Right atrium auricular region (tissue), 2 donors: ENCODE data around the gene LRRC37A. TPM values are rescaled to one million over a fixed set of nuclear protein-coding genes. Genes with fewer than 3 reads are reported as not detected.
"Not testable (repeated sequence)": the region's sequence is repeated elsewhere in the genome, so short reads cannot be mapped to it uniquely, and the experiment has no call there.

Experiments used
- DNase-seq: peaks from one replicate; pipeline ENCODE4 v3.0.0-alpha.2; 2019; ENCODE audit warnings: low spot score
- H3K27ac ChIP-seq, 2 donors: fragments of 200-600 bp; sonication (generic); 1 replicate in 1 of 2; 2 replicates in 1 of 2; pipeline ENCODE4 v1.5.1; 2016 to 2019
- H3K27me3 ChIP-seq, 2 donors: fragments of 200-600 bp; sonication (generic); one replicate each; pipeline versions ENCODE4 v1.5.1 to v1.6.0; 2017 to 2019
- H3K36me3 ChIP-seq: fragments of 200-600 bp; sonication (generic); one replicate; pipeline ENCODE4 v1.5.1; 2016
- H3K4me1 ChIP-seq, 2 donors: fragments of 200-600 bp; sonication (generic); one replicate each; pipeline versions ENCODE4 v1.5.1 to v1.6.0; 2017 to 2019
- H3K4me3 ChIP-seq, 2 donors: fragments of 200-600 bp; sonication (generic); 1 replicate in 1 of 2; 2 replicates in 1 of 2; pipeline ENCODE4 v1.5.1; 2017 to 2019; ENCODE audit warnings: mild to moderate bottlenecking in 1 of 2, moderate library complexity in 1 of 2
- H3K9me3 ChIP-seq, 2 donors: fragments of 200-600 bp; sonication (generic); one replicate each; pipeline ENCODE4 v1.5.1; 2019
- total RNA-seq, 2 donors: library from RNA; depleted of rRNA; stranded (reverse); fragments of >200 nt; gene quantifications; one replicate each; pipeline ENCODE4 v1.1.0, GENCODE V29; 2016
- TF ChIP-seq, protein P1 (sequence below), 2 donors: fragments of 200-600 bp; sonication (generic); IDR thresholded peaks; one replicate each; pipeline ENCODE4 v1.5.1; 2019; ENCODE audit warnings: antibody characterized with exemption in 2 of 2

LRRC37A gene
- under 1 TPM; 0.33 to 0.90 TPM for total RNA-seq

DNA sequence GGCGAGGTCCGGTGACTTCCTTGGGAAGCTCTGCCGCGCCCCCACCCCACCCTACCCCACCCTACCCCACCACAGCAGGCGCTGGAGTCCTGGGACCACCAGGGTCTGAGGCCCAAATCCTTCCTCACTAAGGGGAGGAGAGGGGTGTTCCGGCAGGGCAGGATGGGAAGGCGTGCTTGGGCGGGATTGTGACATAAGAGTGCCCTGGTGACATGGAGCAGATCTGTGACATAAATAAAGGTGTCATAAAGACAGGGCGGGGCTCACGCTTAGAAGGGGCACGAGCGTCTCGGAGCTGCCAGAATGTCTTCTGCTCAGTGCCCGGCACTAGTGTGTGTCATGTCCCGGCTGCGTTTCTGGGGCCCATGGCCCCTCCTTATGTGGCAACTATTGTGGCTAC, at the start of gene LRRC37A:
Gene LRRC37A (plus strand): TSS at position 301 of the 400 bp plus-strand sequence. CDS start 3 bp downstream, at position 304.
- not testable (repeated sequence) for H3K36me3 ChIP-seq, H3K27me3 ChIP-seq, H3K4me1 ChIP-seq, H3K27ac ChIP-seq, H3K4me3 ChIP-seq, H3K9me3 ChIP-seq, DNase-seq

DNA sequence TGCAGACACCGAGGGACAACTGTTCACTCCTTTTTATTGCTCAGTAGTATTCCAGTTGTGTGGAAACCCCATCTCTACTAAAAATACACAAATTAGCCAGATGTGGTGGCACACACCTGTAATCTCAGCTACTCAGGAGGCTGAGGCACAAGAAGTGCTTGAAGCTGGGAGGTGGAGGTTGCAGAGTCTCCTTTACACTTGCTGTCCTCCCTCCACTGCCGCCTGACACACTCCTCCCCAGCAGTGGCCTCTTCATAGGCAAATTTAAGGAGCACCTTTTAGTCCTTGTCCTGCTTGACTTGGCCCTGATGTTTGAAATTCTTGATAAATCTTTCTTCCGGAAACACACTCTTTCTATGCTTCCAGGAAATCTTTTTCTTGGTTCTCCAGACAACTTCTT, 45.8 kb upstream of the LRRC37A start:
- H3K27ac ChIP-seq, DNase-seq, H3K4me1 ChIP-seq, H3K4me3 ChIP-seq, H3K36me3 ChIP-seq, H3K27me3 ChIP-seq, H3K9me3 ChIP-seq: not testable (repeated sequence)

DNA sequence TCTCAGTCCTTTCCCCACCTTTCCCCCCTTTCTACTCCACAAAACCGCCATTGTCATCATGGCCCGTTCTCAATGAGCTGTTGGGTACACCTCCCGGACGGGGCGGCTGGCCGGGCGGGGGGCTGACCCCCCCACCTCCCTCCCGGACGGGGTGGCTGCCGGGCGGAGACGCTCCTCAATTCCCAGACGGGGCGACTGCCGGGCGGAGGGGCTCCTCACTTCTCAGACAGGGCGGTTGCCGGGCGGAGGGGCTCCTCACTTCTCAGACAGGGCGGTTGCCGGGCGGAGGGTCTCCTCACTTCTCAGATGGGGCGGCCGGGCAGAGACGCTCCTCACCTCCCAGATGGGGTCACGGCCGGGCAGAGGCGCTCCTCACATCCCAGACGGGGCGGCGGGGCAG, 42.1 kb upstream of the LRRC37A start:
- not testable (repeated sequence) for H3K36me3 ChIP-seq, H3K4me1 ChIP-seq, H3K27me3 ChIP-seq, H3K9me3 ChIP-seq, H3K4me3 ChIP-seq, H3K27ac ChIP-seq, DNase-seq

DNA sequence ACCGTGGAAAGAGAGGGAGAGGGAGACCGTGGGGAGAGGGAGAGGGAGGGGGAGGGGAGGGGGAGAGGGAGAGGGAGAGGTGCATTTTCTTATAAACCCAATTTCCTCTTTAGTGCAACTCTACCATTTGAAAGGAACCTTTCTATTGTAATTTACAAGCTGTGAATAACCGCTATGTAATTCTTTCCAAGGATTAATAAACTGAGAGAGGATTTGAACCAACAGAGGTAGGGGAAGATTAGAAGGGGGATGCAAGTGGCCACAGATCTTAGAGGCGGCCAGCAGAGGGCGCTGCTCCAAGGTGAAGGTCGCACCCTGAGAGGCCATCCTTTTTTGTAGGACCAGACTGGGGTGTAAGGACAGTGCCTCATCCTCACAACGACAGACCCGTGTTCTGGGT, 41.2 kb upstream of the LRRC37A start:
- not testable (repeated sequence) for H3K4me3 ChIP-seq, DNase-seq

DNA sequence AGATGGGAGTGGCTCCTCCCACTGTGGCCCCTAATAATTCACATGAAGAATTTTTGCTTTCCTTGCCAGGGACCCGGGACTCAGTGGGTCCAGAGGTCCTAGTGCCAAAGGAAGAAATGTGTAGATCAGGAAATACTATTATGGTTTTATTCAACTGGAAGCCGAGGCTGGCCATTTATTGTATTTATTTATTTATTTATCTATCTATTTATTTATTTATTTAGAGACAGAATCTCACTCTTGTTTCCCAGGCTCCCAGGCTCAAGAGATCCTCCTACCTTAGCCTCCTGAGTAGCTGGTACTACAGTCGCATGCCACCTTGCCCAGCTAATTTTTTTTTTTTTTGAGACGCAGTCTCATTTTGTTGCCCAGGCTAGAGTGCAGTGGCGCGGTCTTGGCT, 40.7 kb upstream of the LRRC37A start:
- DNase-seq, H3K4me3 ChIP-seq, H3K4me1 ChIP-seq, H3K27ac ChIP-seq, H3K9me3 ChIP-seq, H3K27me3 ChIP-seq, H3K36me3 ChIP-seq: not testable (repeated sequence)

More for the DNA sequence above, 41.2 kb upstream of the LRRC37A start:
- H3K27me3 ChIP-seq, H3K27ac ChIP-seq, H3K4me1 ChIP-seq, H3K9me3 ChIP-seq, H3K36me3 ChIP-seq: not testable (repeated sequence)
- TF ChIP-seq, protein P1, sequence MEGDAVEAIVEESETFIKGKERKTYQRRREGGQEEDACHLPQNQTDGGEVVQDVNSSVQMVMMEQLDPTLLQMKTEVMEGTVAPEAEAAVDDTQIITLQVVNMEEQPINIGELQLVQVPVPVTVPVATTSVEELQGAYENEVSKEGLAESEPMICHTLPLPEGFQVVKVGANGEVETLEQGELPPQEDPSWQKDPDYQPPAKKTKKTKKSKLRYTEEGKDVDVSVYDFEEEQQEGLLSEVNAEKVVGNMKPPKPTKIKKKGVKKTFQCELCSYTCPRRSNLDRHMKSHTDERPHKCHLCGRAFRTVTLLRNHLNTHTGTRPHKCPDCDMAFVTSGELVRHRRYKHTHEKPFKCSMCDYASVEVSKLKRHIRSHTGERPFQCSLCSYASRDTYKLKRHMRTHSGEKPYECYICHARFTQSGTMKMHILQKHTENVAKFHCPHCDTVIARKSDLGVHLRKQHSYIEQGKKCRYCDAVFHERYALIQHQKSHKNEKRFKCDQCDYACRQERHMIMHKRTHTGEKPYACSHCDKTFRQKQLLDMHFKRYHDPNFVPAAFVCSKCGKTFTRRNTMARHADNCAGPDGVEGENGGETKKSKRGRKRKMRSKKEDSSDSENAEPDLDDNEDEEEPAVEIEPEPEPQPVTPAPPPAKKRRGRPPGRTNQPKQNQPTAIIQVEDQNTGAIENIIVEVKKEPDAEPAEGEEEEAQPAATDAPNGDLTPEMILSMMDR (IDR thresholded peaks at IDR 0.05), result peak; percentile 22 to 62

DNA sequence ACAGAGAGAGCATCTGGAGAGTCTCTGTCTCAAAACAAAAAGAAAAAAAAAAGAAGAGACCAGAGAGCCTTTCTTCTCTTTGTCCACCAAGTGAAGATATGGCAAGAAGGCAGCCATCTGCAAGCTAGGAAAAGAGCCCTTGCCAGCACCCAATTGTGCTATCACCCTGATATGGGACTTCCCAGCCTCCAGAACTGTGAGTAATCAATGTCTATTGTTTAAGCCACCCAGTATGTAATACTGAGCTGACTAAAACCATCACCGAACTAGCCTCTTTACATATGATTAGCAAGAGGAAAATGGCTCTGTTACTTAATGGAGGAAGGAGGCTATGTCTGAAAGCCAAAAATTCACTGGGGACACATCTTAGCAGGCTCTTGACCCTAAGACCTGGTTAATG, 38.6 kb upstream of the LRRC37A start:
- not testable (repeated sequence) for DNase-seq, H3K27ac ChIP-seq

DNA sequence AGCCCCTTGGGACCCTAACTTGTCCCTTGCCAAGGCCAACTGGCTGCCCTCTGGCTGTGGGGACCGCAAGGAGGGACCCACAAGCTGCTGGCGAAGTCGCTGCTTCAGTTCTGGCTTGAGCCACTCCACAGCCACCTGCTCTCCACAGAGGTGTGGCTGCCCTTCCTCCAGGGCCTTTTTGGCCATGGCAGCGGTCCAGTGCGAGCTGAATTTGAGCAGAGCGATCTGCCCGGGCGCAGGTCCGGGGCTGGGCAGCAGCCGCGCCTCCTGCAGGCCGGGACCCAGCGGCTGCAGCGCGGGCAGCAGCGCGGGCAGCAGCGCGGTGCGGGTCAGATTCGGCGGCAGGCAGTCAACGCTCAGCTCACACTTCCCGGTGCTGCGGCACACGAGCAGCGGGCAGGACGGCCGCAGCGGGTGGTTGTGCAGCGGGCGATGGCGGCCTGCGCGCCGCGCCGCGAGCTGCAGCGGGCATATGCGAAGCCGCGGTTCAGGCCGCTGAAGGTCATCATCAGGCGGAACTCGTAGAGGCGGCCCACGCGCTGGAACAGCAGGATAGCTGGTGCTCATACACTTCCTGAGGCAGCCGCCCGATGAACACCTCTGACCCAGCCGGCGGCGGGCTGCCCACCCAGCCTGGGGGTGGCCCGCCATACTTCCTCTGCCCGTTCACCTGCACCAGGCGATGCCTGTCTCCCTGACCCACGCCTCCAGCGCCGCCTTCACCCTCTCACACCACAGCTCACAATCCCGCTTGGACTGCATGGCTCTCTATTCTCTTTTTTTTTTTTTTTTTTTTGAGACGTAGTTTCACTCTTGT, 34.9 kb upstream of the LRRC37A start:
- not testable (repeated sequence) for H3K27me3 ChIP-seq, H3K9me3 ChIP-seq, H3K36me3 ChIP-seq, H3K4me1 ChIP-seq, H3K27ac ChIP-seq, DNase-seq
- TF ChIP-seq, protein P1 (IDR thresholded peaks at IDR 0.05), result peak in 1 of 2 donors; percentile 30
- peak overlapping the region; percentile 30 to 46 for H3K4me3 ChIP-seq

More for the DNA sequence above, 38.6 kb upstream of the LRRC37A start:
- H3K27me3 ChIP-seq, H3K4me1 ChIP-seq, H3K36me3 ChIP-seq, H3K9me3 ChIP-seq, H3K4me3 ChIP-seq: not testable (repeated sequence)

DNA sequence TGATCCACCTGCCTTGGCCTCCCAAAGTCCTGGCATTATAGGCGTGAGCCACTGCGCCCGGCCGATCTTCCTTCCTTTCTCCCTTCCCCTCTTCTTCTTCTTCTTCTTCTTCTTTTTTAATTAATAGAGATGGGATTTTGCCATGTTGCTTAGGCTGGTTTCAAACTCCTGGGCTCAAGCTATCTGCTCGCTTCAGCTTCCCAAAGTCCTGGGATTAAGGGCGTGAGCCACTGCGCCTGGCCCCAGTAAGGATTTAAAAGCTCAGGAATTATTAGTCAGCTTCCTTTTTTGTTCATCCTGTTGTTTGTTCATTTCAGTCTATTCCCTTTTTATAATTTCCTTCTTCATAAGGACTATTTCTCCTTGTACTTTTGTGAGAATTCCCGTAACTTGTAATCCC, 32.7 kb upstream of the LRRC37A start:
- TF ChIP-seq, protein P1 (IDR thresholded peaks at IDR 0.05), result no peak
- no peak for DNase-seq
- Histone ChIP-seq H3K36me3 (no peaks in the 10 kb centered on the region), H3K27ac (no peak overlapping the region), H3K27me3 (no peaks in the 10 kb centered on the region), H3K4me3 (no peak overlapping the region), H3K9me3 (no peaks in the 10 kb centered on the region), H3K4me1 (peaks cover 0 to 9% of the 10 kb centered on the region in 2 donors)
